B cell (primary cell): ENCODE data around the gene B9D2. TPM values are rescaled to one million over a fixed set of nuclear protein-coding genes. Genes with fewer than 3 reads are reported as not detected.

Experiments
- ATAC-seq: fragments of 200-7000 bp; cut with Tn5 transposase; one replicate; pipeline ENCODE4 v1.10.0; 2021; ENCODE audit warnings: low read depth, mild to moderate bottlenecking, moderate number of reproducible peaks, moderate library complexity
- CTCF ChIA-PET: fragments of 350-600 bp; sonication (Branson Sonifier 250); formaldehyde crosslinking; loops from one replicate; lab custom pipeline; 2021; ENCODE audit warnings: antibody characterized with exemption, inconsistent platforms; lab: Charles Lee
- POLR2A ChIA-PET: fragments of 350-600 bp; sonication (Branson Sonifier 250); formaldehyde crosslinking; loops from one replicate; lab custom pipeline; 2021; ENCODE audit warnings: antibody characterized with exemption; lab: Charles Lee
- DNase-seq: peaks from one replicate; pipeline ENCODE4 v3.0.0; 2013
- H2AFZ ChIP-seq: 2 replicates; pipeline ENCODE4 v1.6.1; 2012; ENCODE audit warnings: mild to moderate bottlenecking, low read depth, low read length; ENCODE audit not compliant: insufficient read depth, poor library complexity, severe bottlenecking
- H3K27ac ChIP-seq, 2 donors: 1 replicate in 1 of 2; 2 replicates in 1 of 2; pipeline ENCODE4 v1.5.1; 2012 to 2013; ENCODE audit warnings: low read length in 2 of 2, mild to moderate bottlenecking in 2 of 2, moderate library complexity in 1 of 2
- H3K27me3 ChIP-seq, 4 experiments: fragments of 200-600 bp in 1 of 4; sonication (generic) in 1 of 4; replicated peaks in 1 of 4; 1 replicate in 2 of 4; 2 replicates in 2 of 4; pipeline versions ENCODE4 v1.6.1 to v1.7.0; 2013 to 2016; ENCODE audit warnings: low read length in 3 of 4, mild to moderate bottlenecking in 2 of 4, mixed read lengths in 1 of 4, moderate library complexity in 1 of 4; ENCODE audit not compliant: insufficient read depth in 4 of 4, control insufficient read depth in 3 of 4; ENCODE audit errors: control extremely low read depth in 1 of 4
- H3K36me3 ChIP-seq, 2 experiments: replicated peaks in 1 of 2; 1 replicate in 1 of 2; 2 replicates in 1 of 2; pipeline versions ENCODE4 v1.6.1 to v1.7.1; 2013; ENCODE audit warnings: low read length in 1 of 2; ENCODE audit not compliant: insufficient read depth in 2 of 2, control insufficient read depth in 1 of 2; ENCODE audit errors: control extremely low read depth in 1 of 2, extremely low read depth in 1 of 2
- H3K4me1 ChIP-seq, 2 donors: fragments of 200-600 bp in 1 of 2; sonication (generic) in 1 of 2; 1 replicate in 1 of 2; 2 replicates in 1 of 2; pipeline versions ENCODE4 v1.5.1 to v1.6.1; 2013 to 2017; ENCODE audit warnings: low read length in 2 of 2; ENCODE audit not compliant: control insufficient read depth in 2 of 2, insufficient read depth in 2 of 2
- H3K4me2 ChIP-seq: replicated peaks from 2 replicates; pipeline ENCODE3; 2012; ENCODE audit warnings: mild to moderate bottlenecking, low read depth, low read length; ENCODE audit not compliant: poor library complexity, severe bottlenecking
- H3K4me3 ChIP-seq, 5 experiments: fragments of 200-600 bp in 1 of 5; sonication (generic) in 1 of 5; 1 replicate in 3 of 5; 2 replicates in 2 of 5; pipeline versions ENCODE4 v1.5.1 to v1.7.0; 2011 to 2016; ENCODE audit warnings: low read length in 4 of 5, mild to moderate bottlenecking in 4 of 5, low read depth in 2 of 5, control low read depth in 1 of 5, moderate library complexity in 1 of 5; ENCODE audit not compliant: insufficient read depth in 1 of 5; ENCODE audit errors: control extremely low read depth in 1 of 5, extremely low read depth in 1 of 5
- H3K79me2 ChIP-seq: fragments of 200-600 bp; sonication (generic); one replicate; pipeline ENCODE4 v1.6.0; 2016; ENCODE audit warnings: low read length; ENCODE audit not compliant: control insufficient read depth, insufficient read depth
- H3K9ac ChIP-seq: fragments of 200-600 bp; sonication (generic); 2 replicates; pipeline ENCODE4 v1.6.1; 2017; ENCODE audit warnings: mild to moderate bottlenecking, low read length, moderate library complexity
- H3K9me3 ChIP-seq, 3 donors: one replicate each; pipeline versions ENCODE4 v1.6.1 to v1.7.1; 2013; ENCODE audit warnings: low read length in 2 of 3; ENCODE audit not compliant: control insufficient read depth in 2 of 3, insufficient read depth in 1 of 3; ENCODE audit errors: control extremely low read depth in 1 of 3
- H4K20me1 ChIP-seq: 2 replicates; pipeline ENCODE4 v1.6.0; 2012; ENCODE audit warnings: mild to moderate bottlenecking, low read length; ENCODE audit not compliant: insufficient read depth, control insufficient read depth, poor library complexity, severe bottlenecking
- H3K27ac Mint-ChIP-seq: one replicate; pipeline ENCODE4 v1.8.0; 2021; ENCODE audit warnings: mixed read lengths
- H3K27me3 Mint-ChIP-seq: one replicate; pipeline ENCODE4 v1.8.0; 2021; ENCODE audit warnings: mixed read lengths
- H3K4me1 Mint-ChIP-seq: one replicate; pipeline ENCODE4 v1.8.0; 2021; ENCODE audit warnings: mixed read lengths
- H3K4me3 Mint-ChIP-seq: one replicate; pipeline ENCODE4 v1.8.0; 2021; ENCODE audit warnings: mixed read lengths
- H3K9me3 Mint-ChIP-seq: one replicate; pipeline ENCODE4 v1.8.0; 2022; ENCODE audit warnings: mixed read lengths; ENCODE audit not compliant: insufficient read depth
- EZH2 ChIP-seq: IDR thresholded peaks from 2 replicates; pipeline ENCODE4 v1.6.1; 2012; ENCODE audit warnings: borderline replicate concordance, low read depth, mild to moderate bottlenecking, moderate library complexity, low read length; ENCODE audit not compliant: insufficient read depth, poor library complexity, severe bottlenecking
- WGBS: methylation state at CpG from one replicate; pipeline ENCODE4 v1.1.5; 2013; ENCODE audit warnings: missing lambda C conversion rate; ENCODE audit not compliant: insufficient coverage; 5-methylcytosine and 5-hydroxymethylcytosine counted together
- intact Hi-C: fragments of 100-400 bp; cut with micrococcal nuclease; formaldehyde crosslinking; loops from one replicate; pipeline ENCODE4 v1.10.0; 2022
- polyA plus RNA-seq: library from polyadenylated mRNA; depleted of rRNA; stranded (reverse); fragments of >200 nt; gene quantifications from 2 replicates; pipeline ENCODE4 v1.2.3, GENCODE V29; 2012
- total RNA-seq, 2 donors: library from RNA; stranded (reverse); fragments of 120-200 nt in 1 of 2; gene quantifications; 1 replicate in 1 of 2; 2 replicates in 1 of 2; pipeline versions ENCODE4 v1.2.3 to v1.2.4, GENCODE V29; 2013 to 2022
- TF ChIP-seq, protein P1 (sequence below): fragments of 200-600 bp; IDR thresholded peaks from one replicate; pipeline ENCODE4 v1.8.0; 2022; ENCODE audit warnings: antibody characterized with exemption, mild to moderate bottlenecking

Gene B9D2
- total and polyA plus RNA-seq, 2 donors (not counting 1 experiment from before 2014, with no cell fraction given), result 9.9 to 17.5 TPM

DNA sequence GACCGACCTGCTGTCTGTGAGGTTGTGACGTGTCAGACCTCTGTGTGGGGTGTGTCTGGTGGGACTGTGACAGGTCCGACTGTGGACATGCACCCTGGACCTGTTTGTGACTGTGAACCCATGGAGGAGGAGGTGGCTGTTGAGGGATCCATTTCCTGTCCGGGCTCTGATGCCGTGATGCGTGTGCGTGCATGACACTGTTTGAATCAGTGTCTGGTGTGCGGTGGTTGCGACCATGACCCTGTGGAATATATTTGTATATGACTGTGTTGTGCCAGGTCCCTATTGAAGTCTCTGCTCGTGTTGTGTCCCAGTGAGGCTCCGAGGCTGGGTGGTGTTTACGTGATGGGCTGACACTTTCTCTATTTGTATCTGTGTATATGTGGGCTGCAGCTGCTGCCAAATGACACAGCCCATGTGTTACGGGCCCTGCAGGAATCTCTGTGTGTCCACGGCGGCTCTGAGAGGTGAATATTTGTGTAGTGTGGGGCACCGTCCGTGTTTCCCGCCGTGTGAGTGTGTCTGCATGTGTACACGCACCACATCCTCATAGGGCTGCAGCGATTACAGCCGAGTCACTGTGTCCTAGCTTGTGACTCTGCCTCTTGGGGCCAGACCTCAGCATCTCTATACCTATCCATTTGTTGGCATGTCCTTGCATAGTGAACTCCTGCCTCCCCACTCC lies 35.6 kb downstream of the B9D2 start:
- ChIA-PET POLR2A (interaction anchor here (0.6 to 5.3 kb wide), 10 partner anchors 8 to 762 kb away, joined by 4 to 69 read pairs (median 9); partner anchors contain the start of genes B9D2, CCDC97, HNRNPUL1 and TGFB1), CTCF (interaction anchor here (0.6 to 9.7 kb wide), 8 partner anchors 11 to 242 kb away, joined by 3 to 130 read pairs (median 4); partner anchors contain the start of gene TGFB1)
- Histone ChIP-seq H4K20me1 (peaks cover 21% of the 10 kb centered on the region), H2AFZ (peak overlapping the region; percentile 1), H3K36me3 (peaks cover 0 to 44% of the 10 kb centered on the region in 2 experiments), H3K4me1 (peaks cover 59 to 75% of the 10 kb centered on the region in 2 donors), H3K27me3 (no peaks in the 10 kb centered on the region), H3K79me2 (peaks cover 11% of the 10 kb centered on the region), H3K9me3 (no peaks in the 10 kb centered on the region), H3K9ac (peak overlapping the region; percentile 58), H3K4me2 (peak overlapping the region; percentile 92), H3K4me3 (peak overlapping the region; percentile 8 to 72 (median 39)), H3K27ac (peak overlapping the region; percentile 76 to 97)
- DNase-seq (no peak), ATAC-seq (no peak)
- H3K4me3 Mint-ChIP-seq, result peak overlapping the region; percentile 88
- TF ChIP-seq EZH2, result no peak
- TF ChIP-seq, protein P1, sequence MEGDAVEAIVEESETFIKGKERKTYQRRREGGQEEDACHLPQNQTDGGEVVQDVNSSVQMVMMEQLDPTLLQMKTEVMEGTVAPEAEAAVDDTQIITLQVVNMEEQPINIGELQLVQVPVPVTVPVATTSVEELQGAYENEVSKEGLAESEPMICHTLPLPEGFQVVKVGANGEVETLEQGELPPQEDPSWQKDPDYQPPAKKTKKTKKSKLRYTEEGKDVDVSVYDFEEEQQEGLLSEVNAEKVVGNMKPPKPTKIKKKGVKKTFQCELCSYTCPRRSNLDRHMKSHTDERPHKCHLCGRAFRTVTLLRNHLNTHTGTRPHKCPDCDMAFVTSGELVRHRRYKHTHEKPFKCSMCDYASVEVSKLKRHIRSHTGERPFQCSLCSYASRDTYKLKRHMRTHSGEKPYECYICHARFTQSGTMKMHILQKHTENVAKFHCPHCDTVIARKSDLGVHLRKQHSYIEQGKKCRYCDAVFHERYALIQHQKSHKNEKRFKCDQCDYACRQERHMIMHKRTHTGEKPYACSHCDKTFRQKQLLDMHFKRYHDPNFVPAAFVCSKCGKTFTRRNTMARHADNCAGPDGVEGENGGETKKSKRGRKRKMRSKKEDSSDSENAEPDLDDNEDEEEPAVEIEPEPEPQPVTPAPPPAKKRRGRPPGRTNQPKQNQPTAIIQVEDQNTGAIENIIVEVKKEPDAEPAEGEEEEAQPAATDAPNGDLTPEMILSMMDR, result no peak
- peak overlapping the region; percentile 98 for H3K27ac Mint-ChIP-seq
- intact Hi-C loops, result loop anchor here (10.0 kb wide), 1 partner anchor 237 kb away; no protein-coding TSS in a partner anchor
- no peaks in the 10 kb centered on the region for H3K27me3 Mint-ChIP-seq
- WGBS, result 14% methylated on average over 15 of the region's 22 CpGs
- no peaks in the 10 kb centered on the region for H3K9me3 Mint-ChIP-seq
- peaks cover 68% of the 10 kb centered on the region for H3K4me1 Mint-ChIP-seq
